GM13976 (cell line): ENCODE measurements around the gene MB.

Source experiments
- DNase-seq: peaks from one replicate; pipeline ENCODE4 v3.0.0; 2012; ENCODE audit warnings: low spot score
- CTCF ChIP-seq: IDR thresholded peaks from 2 replicates; pipeline ENCODE4 v1.5.1; 2012; ENCODE audit warnings: borderline replicate concordance, mild to moderate bottlenecking; ENCODE audit not compliant: insufficient read depth; ENCODE audit errors: extremely low read depth, missing control alignments, control extremely low read depth
- in situ Hi-C: fragments of 300-500 bp; cut with MboI; formaldehyde crosslinking; loops from one replicate; pipeline ENCODE4 v1.12.0; 2022; ENCODE audit warnings: low sequenced_read_pairs, mixed read lengths, inconsistent platforms; ENCODE audit not compliant: unreplicated experiment

MB gene

GRCh38 chr22:35657571-35658312 is 40.6 kb upstream of the MB start:
- TF ChIP-seq CTCF = no peak
- no peak for DNase-seq
- in situ Hi-C loops = no loop called here

- in situ Hi-C loops = no loop called here
- no peak for DNase-seq
- no peak for TF ChIP-seq CTCF
These were observed 39.2 kb upstream of the MB start for GRCh38 chr22:35656284-35656752.

GRCh38 chr22:35653824-35654223 is 36.7 kb upstream of the MB start:
- DNase-seq = no peak
- in situ Hi-C loops = no loop called here
- TF ChIP-seq CTCF = no peak

- in situ Hi-C loops = no loop called here
- TF ChIP-seq CTCF = no peak
- no peak for DNase-seq
These were observed 34.0 kb upstream of the MB start for GRCh38 chr22:35651085-35651484.

- no peak for TF ChIP-seq CTCF
- in situ Hi-C loops = no loop called here
- no peak for DNase-seq
These were observed 32.6 kb upstream of the MB start for GRCh38 chr22:35649636-35650250.

GRCh38 chr22:35649026-35649553 is 32.0 kb upstream of the MB start:
- DNase-seq = no peak
- TF ChIP-seq CTCF = no peak
- in situ Hi-C loops = no loop called here
